IMR-90 (cell line): ENCODE results near the gene TMEM86B. TPM values are rescaled to one million over a fixed set of nuclear protein-coding genes. Genes with fewer than 3 reads are reported as not detected.

Experiments
- ATAC-seq: fragments of 200-7000 bp; cut with Tn5 transposase; 2 replicates; pipeline ENCODE4 v1.9.1; 2020; ENCODE audit warnings: low read depth, mild to moderate bottlenecking, moderate library complexity
- BruUV-seq: library from RNA; stranded (reverse); fragments of 400-500 nt; replicated peaks from 2 replicates; lab custom pipeline; 2021; lab: Mats Ljungman, UMichigan
- CTCF ChIA-PET: fragments of 300-600 bp; formaldehyde crosslinking; extraction: SDS; loops from one replicate; lab custom pipeline; 2021; ENCODE audit warnings: antibody characterized with exemption; lab: Yijun Ruan, JAX
- POLR2A ChIA-PET: fragments of 300-600 bp; sonication (Branson Sonifier 250); formaldehyde crosslinking; loops from one replicate; lab custom pipeline; 2022; ENCODE audit warnings: antibody characterized with exemption; ENCODE audit not compliant: unreplicated experiment; lab: Charles Lee
- DNase-seq: peaks from one replicate; pipeline ENCODE4 v3.0.0; 2013
- H2AFZ ChIP-seq: replicated peaks from 2 replicates; pipeline ENCODE3; 2013; ENCODE audit warnings: low read length, mild to moderate bottlenecking; ENCODE audit not compliant: poor library complexity
- H2AK5ac ChIP-seq: 2 replicates; pipeline ENCODE4 v1.6.1; 2013; ENCODE audit warnings: low read depth, low read length, inconsistent platforms
- H2AK9ac ChIP-seq: replicated peaks from 2 replicates; pipeline ENCODE3; 2013; ENCODE audit warnings: mild to moderate bottlenecking, low read depth, low read length, moderate library complexity; ENCODE audit not compliant: poor library complexity
- H2BK120ac ChIP-seq: 2 replicates; pipeline ENCODE4 v1.6.1; 2013; ENCODE audit warnings: low read depth, low read length, inconsistent platforms
- H2BK15ac ChIP-seq: 3 replicates; pipeline ENCODE4 v1.6.1; 2013; ENCODE audit warnings: low read depth, low read length, inconsistent platforms
- H2BK20ac ChIP-seq: 2 replicates; pipeline ENCODE4 v1.6.1; 2013; ENCODE audit warnings: low read depth, mild to moderate bottlenecking, inconsistent platforms, low read length, moderate library complexity
- H2BK5ac ChIP-seq: 2 replicates; pipeline ENCODE4 v1.6.1; 2013; ENCODE audit warnings: mild to moderate bottlenecking, low read depth, low read length, inconsistent platforms; ENCODE audit not compliant: poor library complexity, severe bottlenecking
- H3K14ac ChIP-seq: replicated peaks from 2 replicates; pipeline ENCODE4 v1.6.1; 2013; ENCODE audit warnings: low read depth, low read length, inconsistent platforms
- H3K18ac ChIP-seq: 2 replicates; pipeline ENCODE4 v1.6.1; 2013; ENCODE audit warnings: low read depth, low read length, control low read depth
- H3K23ac ChIP-seq: 2 replicates; pipeline ENCODE4 v1.6.1; 2013; ENCODE audit warnings: low read depth, low read length, inconsistent platforms
- H3K27ac ChIP-seq: 2 replicates; pipeline ENCODE4 v1.5.1; 2013; ENCODE audit warnings: mild to moderate bottlenecking, control low read depth, low read length; ENCODE audit not compliant: insufficient read depth
- H3K27me3 ChIP-seq: 2 replicates; pipeline ENCODE4 v1.6.1; 2013; ENCODE audit warnings: low read length; ENCODE audit not compliant: control insufficient read depth, insufficient read depth
- H3K36me3 ChIP-seq: 2 replicates; pipeline ENCODE4 v1.6.1; 2013; ENCODE audit warnings: low read length, mixed read lengths; ENCODE audit not compliant: control insufficient read depth, insufficient read depth
- H3K4ac ChIP-seq: 2 replicates; pipeline ENCODE4 v1.6.1; 2013; ENCODE audit warnings: low read depth, low read length, inconsistent platforms
- H3K4me1 ChIP-seq: 2 replicates; pipeline ENCODE4 v1.6.1; 2013; ENCODE audit warnings: low read length, mixed read lengths; ENCODE audit not compliant: control insufficient read depth, insufficient read depth
- H3K4me2 ChIP-seq: 2 replicates; pipeline ENCODE4 v1.6.1; 2013; ENCODE audit warnings: low read depth, mild to moderate bottlenecking, control low read depth, low read length, moderate library complexity
- H3K4me3 ChIP-seq: 2 replicates; pipeline ENCODE4 v1.5.1; 2013; ENCODE audit warnings: low read depth, mild to moderate bottlenecking, control low read depth, low read length, moderate library complexity; ENCODE audit not compliant: insufficient read depth
- H3K56ac ChIP-seq: 2 replicates; pipeline ENCODE4 v1.6.1; 2013; ENCODE audit warnings: low read length, inconsistent platforms; ENCODE audit not compliant: insufficient read depth; ENCODE audit errors: extremely low read depth
- H3K79me1 ChIP-seq, 2 experiments: 2 replicates each; pipeline ENCODE4 v1.6.1; 2013; ENCODE audit warnings: low read length in 2 of 2, inconsistent platforms in 1 of 2, low read depth in 1 of 2
- H3K9ac ChIP-seq: 2 replicates; pipeline ENCODE4 v1.6.1; 2013; ENCODE audit warnings: low read depth, low read length, control low read depth
- H3K9me1 ChIP-seq: 2 replicates; pipeline ENCODE4 v1.6.1; 2013; ENCODE audit warnings: low read length, inconsistent platforms; ENCODE audit not compliant: insufficient read depth
- H3K9me3 ChIP-seq: 2 replicates; pipeline ENCODE4 v1.6.1; 2013; ENCODE audit warnings: low read length; ENCODE audit not compliant: control insufficient read depth, insufficient read depth
- H4K20me1 ChIP-seq: 2 replicates; pipeline ENCODE4 v1.6.1; 2013; ENCODE audit warnings: low read length, inconsistent platforms; ENCODE audit not compliant: insufficient read depth
- H4K5ac ChIP-seq: 2 replicates; pipeline ENCODE4 v1.6.1; 2013; ENCODE audit warnings: mild to moderate bottlenecking, low read depth, low read length, control low read depth
- H4K8ac ChIP-seq, 2 experiments: 2 replicates each; pipeline ENCODE4 v1.6.1; 2013; ENCODE audit warnings: low read depth in 2 of 2, low read length in 2 of 2, control low read depth in 1 of 2, inconsistent platforms in 1 of 2
- H4K91ac ChIP-seq: 2 replicates; pipeline ENCODE4 v1.6.1; 2013; ENCODE audit warnings: low read depth, low read length, inconsistent platforms; ENCODE audit not compliant: insufficient read depth
- BHLHE40 ChIP-seq: fragments of 150-350 bp; IDR thresholded peaks from 2 replicates; pipeline ENCODE4 v1.6.1; 2016; ENCODE audit warnings: mild to moderate bottlenecking, low read depth, low read length
- MAFK ChIP-seq: IDR thresholded peaks from 2 replicates; pipeline ENCODE4 v1.6.1; 2012; ENCODE audit warnings: low read depth, low read length, improper control_type of control experiment
- RAD21 ChIP-seq: IDR thresholded peaks from 2 replicates; pipeline ENCODE4 v1.6.1; 2012; ENCODE audit warnings: low read length, improper control_type of control experiment
- WGBS, 2 experiments: methylation state at CpG; one replicate each; pipeline versions ENCODE4 v1.1.5 to v1.1.7; 2013; ENCODE audit warnings: missing lambda C conversion rate in 2 of 2; ENCODE audit not compliant: insufficient read length in 1 of 2; ENCODE audit errors: extremely low coverage in 2 of 2; 5-methylcytosine and 5-hydroxymethylcytosine counted together
- dilution Hi-C: fragments of 300-500 bp; cut with HindIII; formaldehyde crosslinking; loops from one replicate; pipeline ENCODE4 v1.14.3; 2018; ENCODE audit warnings: low sequenced_read_pairs; ENCODE audit not compliant: unreplicated experiment
- in situ Hi-C: fragments of 300-500 bp; cut with MboI; formaldehyde crosslinking; loops from 3 replicates; pipeline ENCODE4 v1.14.3; 2019; ENCODE audit warnings: low sequenced_read_pairs, inconsistent platforms, mixed read lengths
- intact Hi-C: fragments of 100-400 bp; cut with micrococcal nuclease; formaldehyde crosslinking; loops from 2 replicates; pipeline ENCODE4 v1.10.0; 2022
- polyA plus RNA-seq, 3 experiments: library from polyadenylated mRNA; depleted of rRNA; stranded (reverse); fragments of >200 nt; gene quantifications; 2 replicates each; pipeline ENCODE4 v1.2.3, GENCODE V29; 2012; ENCODE audit warnings: low replicate concordance in 1 of 3
- total RNA-seq: library from RNA; depleted of rRNA; stranded (reverse); fragments of >200 nt; gene quantifications from 2 replicates; pipeline ENCODE4 v1.2.3, GENCODE V29; 2012
- TF ChIP-seq, protein P1 (sequence below): fragments of 150-350 bp; IDR thresholded peaks from 2 replicates; pipeline ENCODE4 v1.6.1; 2016; ENCODE audit warnings: low read depth, mild to moderate bottlenecking, low read length, moderate library complexity, borderline replicate concordance

TMEM86B gene
- total and polyA plus RNA-seq, 2 of the 4 experiments (the other 2 are of a cell fraction): 0.18 to 2.4 TPM

DNA sequence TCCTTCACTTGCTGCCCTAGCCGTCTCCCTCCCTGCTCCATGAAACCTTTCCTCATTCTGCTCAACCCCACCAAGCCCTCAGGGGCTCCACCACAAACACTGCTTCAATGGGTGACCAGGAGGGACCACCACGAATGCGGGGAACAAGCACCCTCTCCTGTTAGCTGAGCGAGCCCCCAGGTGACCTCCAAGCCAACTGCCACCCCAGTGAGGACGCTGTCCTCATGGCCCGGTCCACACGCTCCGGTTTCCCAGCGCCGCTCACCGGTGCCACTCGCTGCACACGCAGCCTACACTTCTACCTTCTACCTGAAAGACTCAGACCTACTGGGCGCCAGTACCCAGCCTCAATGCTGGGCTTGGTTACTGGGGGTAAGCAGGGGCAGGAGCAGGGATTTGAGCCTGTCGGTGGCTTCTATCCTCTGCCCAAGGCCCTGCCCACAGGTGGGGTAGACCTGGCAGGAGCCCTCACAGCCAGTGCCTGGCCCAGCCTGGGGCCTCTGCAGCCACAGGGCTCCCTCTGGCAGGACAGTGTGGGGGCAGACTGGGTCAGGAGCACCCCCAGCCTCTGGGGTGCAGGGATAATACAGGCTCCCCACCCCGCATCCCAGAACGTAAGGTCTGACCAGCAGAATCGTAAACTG, 704 bp upstream of the TMEM86B start:
- Histone ChIP-seq H4K5ac (no peak overlapping the region), H3K9ac (no peak overlapping the region), H3K56ac (no peak overlapping the region), H3K27me3 (no peaks in the 10 kb centered on the region), H2AK5ac (no peak overlapping the region), H3K4me2 (no peak overlapping the region), H3K14ac (no peak overlapping the region), H4K91ac (no peak overlapping the region), H4K20me1 (peaks cover 15% of the 10 kb centered on the region), H2AFZ (no peak overlapping the region), H3K23ac (no peak overlapping the region), H3K36me3 (peaks cover 49% of the 10 kb centered on the region), H4K8ac (no peak overlapping the region), H2BK15ac (no peak overlapping the region), H3K4me3 (no peak overlapping the region), H2BK20ac (no peak overlapping the region), H3K79me1 (peaks cover 3 to 8% of the 10 kb centered on the region in 2 experiments; a peak in 2 of 4 replicates), H3K4me1 (no peaks in the 10 kb centered on the region), H2AK9ac (no peak overlapping the region), H3K4ac (no peak overlapping the region), H3K18ac (no peak overlapping the region), H3K27ac (no peak overlapping the region), H3K9me1 (0 out of 2 replicates have a peak, but pooled peaks cover 6% of the 10 kb centered on the region), H2BK5ac (no peak overlapping the region), H3K9me3 (no peaks in the 10 kb centered on the region), H2BK120ac (no peak overlapping the region)
- TF ChIP-seq BHLHE40: no peak
- no peak for TF ChIP-seq RAD21
- TF ChIP-seq MAFK: no peak
- TF ChIP-seq, protein P1, sequence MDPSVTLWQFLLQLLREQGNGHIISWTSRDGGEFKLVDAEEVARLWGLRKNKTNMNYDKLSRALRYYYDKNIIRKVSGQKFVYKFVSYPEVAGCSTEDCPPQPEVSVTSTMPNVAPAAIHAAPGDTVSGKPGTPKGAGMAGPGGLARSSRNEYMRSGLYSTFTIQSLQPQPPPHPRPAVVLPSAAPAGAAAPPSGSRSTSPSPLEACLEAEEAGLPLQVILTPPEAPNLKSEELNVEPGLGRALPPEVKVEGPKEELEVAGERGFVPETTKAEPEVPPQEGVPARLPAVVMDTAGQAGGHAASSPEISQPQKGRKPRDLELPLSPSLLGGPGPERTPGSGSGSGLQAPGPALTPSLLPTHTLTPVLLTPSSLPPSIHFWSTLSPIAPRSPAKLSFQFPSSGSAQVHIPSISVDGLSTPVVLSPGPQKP: no peak
- intact Hi-C loops (no loop called here), in situ Hi-C loops (no loop called here), dilution Hi-C loops (no loop called here)
- WGBS, 2 experiments: 95% methylated on average over 11 of the region's 18 CpGs; no CpG with 5 or more reads in 1 of the 2 experiments
- CTCF ChIA-PET: no interaction called here
- no TSS peak for BruUV-seq
- POLR2A ChIA-PET: no interaction called here
- ATAC-seq: no peak
- no peak for DNase-seq
